Esophagus muscularis mucosa (tissue), 4 donors: ENCODE results near the gene FGF12.

Experiments
- CTCF ChIP-seq, 3 experiments: fragments of 200-600 bp in 2 of 3; fragments of 450-650 bp in 1 of 3; sonication (generic) in 2 of 3; IDR thresholded peaks; one replicate each; pipeline ENCODE4 v1.5.1; 2017 to 2019; ENCODE audit warnings: antibody characterized with exemption in 3 of 3, mild to moderate bottlenecking in 2 of 3, moderate library complexity in 1 of 3
- EP300 ChIP-seq: sonication (generic); formaldehyde crosslinking; IDR thresholded peaks from one replicate; pipeline ENCODE4 v1.6.1; 2017; ENCODE audit warnings: antibody characterized with exemption
- POLR2A ChIP-seq: fragments of 450-650 bp; IDR thresholded peaks from one replicate; pipeline ENCODE4 v1.6.1; 2017; ENCODE audit warnings: antibody characterized with exemption, moderate library complexity, mild to moderate bottlenecking, low read depth
- POLR2AphosphoS5 ChIP-seq, 2 donors: sonication (generic); formaldehyde crosslinking; IDR thresholded peaks; one replicate each; pipeline ENCODE4 v1.6.1; 2017; ENCODE audit warnings: antibody characterized with exemption in 2 of 2

GRCh38 chr3:192410684-192410960, 316.7 kb downstream of the FGF12 start:
- TF ChIP-seq CTCF (IDR thresholded peaks at IDR 0.05) (no peak), POLR2AphosphoS5 (IDR thresholded peaks at IDR 0.05) (no peak), POLR2A (no peak), EP300 (no peak)
